ENCODE results near the gene LTO1. TPM values are rescaled to one million over a fixed set of nuclear protein-coding genes. Genes with fewer than 3 reads are reported as not detected.
A peak's percentile ranks its signal among the peaks of the same experiment; 100 is the strongest.
"Not testable (repeated sequence)": the region's sequence is repeated elsewhere in the genome, so short reads cannot be mapped to it uniquely, and the experiment has no call there.

Gene LTO1
- polyA plus RNA-seq, 12 donors, result 14.1 to 26.3 (median 18.0) TPM; not detected in 1

GRCh38 chr11:69702769-69703452, 27.8 kb upstream of the LTO1 start:
- DNase-seq, result no peak

DNA sequence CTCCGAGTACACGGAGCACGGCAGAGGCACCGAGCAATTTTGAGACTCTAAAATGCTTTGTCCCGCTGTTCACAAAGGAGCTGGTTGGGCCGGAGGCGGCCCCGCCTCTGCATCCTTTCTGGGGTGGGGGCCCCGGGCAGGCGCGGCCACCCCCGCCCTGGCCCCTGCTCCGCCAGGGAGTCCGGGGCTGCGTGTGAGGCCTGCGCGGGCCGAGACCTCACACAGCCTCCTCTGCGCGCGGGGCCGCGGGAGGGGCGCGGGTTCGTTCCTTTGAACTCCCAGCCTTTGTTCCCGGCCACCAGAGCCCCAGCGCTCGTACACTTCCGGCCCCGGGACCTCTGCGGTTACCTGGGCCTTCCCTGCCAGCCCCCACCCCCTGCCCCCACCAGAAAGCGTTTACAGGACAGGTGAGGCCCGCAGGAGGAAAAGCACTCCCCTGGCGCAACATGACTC, 27.1 kb upstream of the LTO1 start:
- no peak for DNase-seq

GRCh38 chr11:69700278-69701140, 25.4 kb upstream of the LTO1 start:
- peak; percentile 83 for DNase-seq

DNA sequence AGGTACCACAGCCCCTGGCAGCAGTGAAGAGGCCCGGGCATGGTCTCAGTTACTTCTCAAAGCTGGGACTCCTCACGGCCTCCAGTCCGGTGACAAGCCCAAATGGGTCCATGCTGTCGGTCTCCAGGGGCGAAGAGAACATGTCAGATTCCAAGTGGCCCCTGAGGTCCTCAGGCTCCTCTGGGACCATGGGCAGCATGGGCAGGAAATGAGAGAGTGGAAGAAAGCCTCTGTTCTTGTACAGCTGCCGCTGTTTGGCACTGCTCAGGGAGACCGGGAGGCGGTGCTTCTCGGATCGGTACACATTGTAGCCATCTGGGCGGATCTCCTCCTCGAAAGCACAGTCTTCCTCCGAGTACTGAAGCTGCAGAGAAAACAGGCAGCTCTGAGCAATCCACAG, 24.1 kb upstream of the LTO1 start:
- DNase-seq, result no peak

GRCh38 chr11:69698362-69698761, 23.2 kb upstream of the LTO1 start:
- DNase-seq, result no peak

DNA sequence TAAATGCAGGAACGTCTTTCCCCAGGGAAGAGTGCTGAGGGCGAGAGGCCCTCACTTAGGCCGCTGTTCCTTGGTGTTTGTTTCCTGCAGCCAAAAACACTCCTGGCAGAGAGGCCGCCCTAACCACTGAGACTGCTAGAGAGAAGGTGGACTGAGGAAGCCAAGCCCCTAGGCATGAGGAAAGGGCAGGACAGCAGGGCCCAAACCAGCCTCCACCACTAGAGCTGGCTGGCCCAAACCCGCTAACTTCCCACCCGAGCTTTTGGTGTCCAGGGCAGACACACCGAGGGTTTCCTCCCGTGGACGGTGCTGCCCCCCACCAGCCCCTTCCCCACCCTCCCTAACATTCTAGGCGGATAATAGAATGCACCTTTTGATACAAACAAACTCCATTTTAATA, 22.7 kb upstream of the LTO1 start:
- no peak for DNase-seq

GRCh38 chr11:69697469-69697843, 22.3 kb upstream of the LTO1 start:
- no peak for DNase-seq

DNA sequence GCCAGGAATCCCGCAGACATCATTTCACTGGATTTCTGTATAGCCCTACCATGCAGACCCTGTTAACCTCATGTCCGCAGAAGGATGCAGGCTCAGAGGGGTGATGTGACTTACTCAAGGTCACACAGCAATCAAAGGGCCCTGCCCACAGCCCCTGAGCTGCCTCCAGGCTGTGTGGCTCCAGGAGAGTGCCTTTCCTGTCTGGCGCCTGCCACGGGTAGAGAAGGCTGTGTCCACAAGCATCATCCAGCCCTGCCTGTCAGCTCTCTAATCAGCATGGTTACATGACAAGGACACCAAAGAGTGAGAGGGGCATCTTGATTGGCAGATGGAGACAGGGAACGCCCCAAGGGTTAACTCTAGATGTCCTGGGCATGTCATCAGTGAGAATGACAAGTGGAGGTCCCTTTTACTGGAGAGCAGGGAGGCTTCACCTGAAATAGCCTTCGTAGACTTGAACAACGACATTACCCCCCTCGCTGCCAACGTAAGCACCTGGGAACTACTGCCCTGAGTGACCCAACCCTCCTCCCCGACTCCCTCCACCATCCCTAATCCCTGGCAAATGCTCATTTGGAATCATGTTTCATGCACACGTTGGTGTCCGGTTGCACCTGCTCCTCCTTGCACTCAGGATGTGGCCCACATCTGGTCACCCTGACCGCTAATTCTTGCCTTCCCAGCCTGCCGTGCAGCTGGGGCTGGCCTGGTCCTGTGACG, 21.8 kb upstream of the LTO1 start:
- DNase-seq, result no peak

DNA sequence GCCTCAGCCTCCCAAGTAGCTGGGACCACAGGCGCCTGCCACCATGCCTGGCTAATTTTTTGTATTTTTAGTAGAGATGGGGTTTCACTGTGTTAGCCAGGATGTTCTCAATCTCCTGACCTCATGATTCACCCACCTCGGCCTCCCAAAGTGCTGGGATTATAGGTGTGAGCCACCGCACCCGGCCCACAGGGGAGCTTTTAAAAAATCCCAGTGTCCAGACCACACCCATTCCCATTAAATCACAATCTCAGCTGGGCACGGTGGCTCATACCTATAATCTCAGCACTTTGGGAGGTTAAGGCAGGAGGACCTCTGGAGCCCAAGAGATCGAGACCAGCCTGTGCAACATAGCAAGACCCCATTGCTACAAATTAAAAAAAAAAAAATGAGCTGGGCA, 20.8 kb upstream of the LTO1 start:
- not testable (repeated sequence) for DNase-seq

GRCh38 chr11:69695581-69695980, 20.4 kb upstream of the LTO1 start:
- DNase-seq, result no peak

- no peak for DNase-seq
Observed at GRCh38 chr11:69694781-69695180, 19.6 kb upstream of the LTO1 start.

DNA sequence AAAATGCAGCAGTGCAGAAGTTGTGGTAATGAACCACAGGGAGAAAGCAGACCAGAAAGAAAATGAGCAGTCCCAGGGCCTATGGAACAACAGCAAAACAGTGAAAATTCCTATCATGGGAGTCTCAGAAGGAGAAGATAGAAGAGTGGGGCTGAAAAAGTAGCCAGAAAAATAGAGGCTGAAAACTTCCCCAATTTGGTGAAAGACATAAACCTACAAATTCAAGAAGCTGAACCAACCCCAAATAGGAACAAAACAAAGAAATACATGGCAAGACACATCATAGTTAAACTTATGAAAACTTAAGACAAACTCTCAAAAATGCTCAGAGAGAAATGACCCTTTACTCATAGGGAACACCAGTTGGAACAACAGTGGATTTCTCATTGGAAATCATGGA, 17.3 kb upstream of the LTO1 start:
- no peak for DNase-seq

DNA sequence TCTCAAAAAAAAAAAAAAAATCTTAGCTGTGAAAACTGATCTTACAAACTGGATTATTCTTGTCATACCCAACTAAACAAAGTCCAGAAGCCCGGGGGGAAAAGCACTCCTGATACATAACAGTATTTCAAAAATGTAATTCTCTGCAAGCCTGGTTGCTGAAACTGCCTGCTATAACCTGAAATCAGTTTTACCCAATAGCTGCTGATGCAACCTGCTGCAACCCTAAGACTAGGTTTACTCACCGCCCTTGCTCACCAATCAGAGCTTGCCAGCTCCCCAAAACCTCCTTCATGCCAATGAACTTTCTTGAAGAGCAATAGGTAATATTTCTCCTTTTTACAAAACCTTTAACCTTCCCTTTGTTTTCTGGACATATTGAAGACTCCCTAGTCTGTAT, 16.3 kb upstream of the LTO1 start:
- no peak for DNase-seq

GRCh38 chr11:69689484-69690319, 14.5 kb upstream of the LTO1 start:
- no peak for DNase-seq

DNA sequence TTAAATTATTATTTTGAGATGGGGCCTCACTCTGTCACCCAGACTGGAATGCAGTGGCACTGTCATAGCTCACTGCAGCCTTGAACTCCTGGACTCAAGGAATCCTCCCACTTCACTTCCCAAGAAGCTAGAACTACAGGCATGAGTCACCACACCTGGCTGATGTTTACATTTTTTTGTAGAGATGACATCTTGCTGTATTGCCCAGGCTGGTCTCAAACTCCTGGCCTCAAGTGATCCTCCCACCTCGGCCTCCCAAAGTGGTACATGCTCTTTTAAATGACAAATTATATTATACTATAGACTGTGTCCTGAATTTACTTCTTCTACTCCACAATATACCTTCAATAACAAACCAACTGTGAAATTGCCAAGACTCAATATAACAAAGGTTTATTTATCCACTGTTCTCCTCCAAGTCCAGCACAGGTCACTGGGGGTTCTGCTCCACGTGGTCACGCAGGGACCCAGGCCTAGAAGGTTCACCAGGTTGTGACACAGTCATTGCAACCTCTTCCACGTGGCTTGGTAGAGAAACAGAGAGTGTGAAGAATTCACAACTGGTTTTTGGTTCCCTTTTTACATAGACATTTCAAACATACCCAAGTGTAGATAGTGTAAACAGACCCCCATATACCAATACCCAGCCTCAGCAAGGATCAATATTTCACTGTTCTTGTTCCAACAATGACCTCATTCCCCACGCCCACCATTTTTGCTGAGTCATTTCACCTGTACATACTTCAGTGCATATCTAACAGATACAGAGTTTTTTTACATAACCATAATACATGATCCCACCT, 13.0 kb upstream of the LTO1 start:
- not testable (repeated sequence) for DNase-seq

DNA sequence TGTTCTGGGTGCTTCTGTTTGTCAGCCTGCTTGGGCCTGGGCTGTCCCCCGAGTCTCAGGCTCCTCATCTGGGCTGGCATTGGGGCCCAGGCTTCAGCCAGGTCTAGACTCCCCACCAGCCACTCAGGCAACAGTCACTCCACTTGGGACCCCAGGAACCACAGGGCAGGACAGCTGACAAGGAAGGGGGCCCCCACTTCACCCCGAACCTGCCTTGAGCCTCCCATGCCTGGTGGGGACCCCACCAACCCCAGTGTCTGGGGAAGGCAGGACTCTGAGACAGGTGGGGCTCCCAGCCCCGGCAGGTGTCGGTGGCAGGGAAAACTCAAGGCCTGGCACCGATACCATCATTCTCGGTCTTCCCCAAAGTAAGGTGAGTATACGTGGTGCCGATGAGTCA, 11.7 kb upstream of the LTO1 start:
- DNase-seq, result no peak

DNA sequence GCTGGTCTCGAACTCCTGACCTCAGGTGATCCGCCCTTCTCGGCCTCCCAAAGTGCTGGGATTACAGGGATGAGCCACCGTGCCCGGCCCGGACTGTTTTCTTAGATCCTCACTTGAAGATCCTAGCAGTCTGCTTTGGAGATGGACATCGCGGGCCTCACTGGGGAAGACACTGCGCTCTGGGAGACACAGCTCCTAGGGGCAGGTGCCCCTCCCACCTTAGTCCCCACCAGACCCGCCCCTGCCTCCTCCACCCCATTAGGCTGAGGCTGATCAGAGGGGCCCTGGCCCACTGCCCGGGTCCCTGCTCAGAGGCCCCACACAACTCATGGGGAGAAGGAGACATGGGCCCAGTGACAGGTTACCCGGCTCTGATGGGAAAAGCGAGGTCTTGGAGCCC, 11.3 kb upstream of the LTO1 start:
- DNase-seq, result no peak

DNA sequence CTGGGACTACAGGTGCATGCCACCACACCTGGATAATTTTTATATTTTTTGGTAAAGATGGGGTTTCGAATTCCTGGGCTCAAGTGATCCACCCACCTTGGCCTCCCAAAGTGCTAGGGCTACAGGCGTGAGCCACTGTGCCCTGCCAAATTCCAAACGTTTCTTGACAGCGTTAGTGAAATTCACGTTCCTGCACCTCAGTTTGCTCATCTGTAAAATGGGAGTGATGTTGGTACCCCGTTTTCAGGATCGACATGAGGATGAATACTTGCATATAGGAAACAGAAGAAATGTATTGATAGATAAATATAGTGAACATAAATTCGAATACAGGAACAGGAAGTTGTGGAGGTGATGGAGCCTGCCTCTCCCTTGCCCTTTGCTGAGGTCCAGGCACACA, 10.2 kb upstream of the LTO1 start:
- DNase-seq, result no peak

GRCh38 chr11:69684651-69685050, 9.5 kb upstream of the LTO1 start:
- DNase-seq, result no peak

DNA sequence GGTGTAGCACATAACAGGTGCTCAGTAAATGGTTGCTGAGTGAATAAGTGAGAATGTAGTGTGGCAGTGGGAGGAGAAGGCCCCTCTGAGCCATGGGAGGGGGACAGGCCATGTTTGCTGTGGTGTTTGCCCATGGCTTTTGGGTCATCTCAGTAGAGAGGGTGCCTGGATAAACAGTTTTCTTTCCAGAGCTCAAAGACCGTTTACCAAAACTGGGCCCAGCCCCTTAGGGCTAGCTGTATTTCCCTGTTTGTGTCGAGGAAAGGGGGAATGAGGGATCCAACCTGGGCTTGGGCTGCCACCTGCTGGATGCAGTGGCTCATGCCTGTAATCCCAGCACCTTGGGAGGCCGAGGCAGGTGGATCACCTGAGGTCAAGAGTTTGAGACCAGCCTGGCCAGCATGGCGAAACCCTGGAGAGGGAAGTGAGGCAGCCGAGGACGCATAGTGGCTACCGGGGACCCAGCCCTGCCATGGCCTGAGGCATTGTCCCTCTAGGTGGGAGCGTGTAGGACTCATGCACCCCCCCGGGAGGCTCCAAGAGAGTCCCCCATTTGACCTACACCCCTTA, 8.7 kb upstream of the LTO1 start:
- no peak for DNase-seq
